ENCODE data around the gene LRRC14B.

LRRC14B gene

GRCh38 chr5:189486-189885 is 1.8 kb upstream of the LRRC14B start:
- H3K9me3 ChIP-seq = no peaks in the 10 kb centered on the region
- peaks cover 12% of the 10 kb centered on the region for H3K36me3 ChIP-seq
- H3K27me3 ChIP-seq = no peaks in the 10 kb centered on the region
- TF ChIP-seq Cebpa-rat (IDR thresholded peaks at IDR 0.05) = no peak
- peak overlapping the region; percentile 94 for H3K9ac ChIP-seq
- H4K20me1 ChIP-seq = peaks cover 12% of the 10 kb centered on the region
- H3K4me2 ChIP-seq = peak overlapping the region; percentile 99
- H3K27ac ChIP-seq = peak overlapping the region; percentile 100
- H3K4me1 ChIP-seq = peaks cover 90% of the 10 kb centered on the region
- peak overlapping the region; percentile 89 for H3K4me3 ChIP-seq

- H4K20me1 ChIP-seq = peaks cover 16% of the 10 kb centered on the region
- peaks cover 90% of the 10 kb centered on the region for H3K4me1 ChIP-seq
- H3K27me3 ChIP-seq = no peaks in the 10 kb centered on the region
- peaks cover 17% of the 10 kb centered on the region for H3K36me3 ChIP-seq
- peak overlapping the region; percentile 94 for H3K9ac ChIP-seq
- H3K4me2 ChIP-seq = peak overlapping the region; percentile 99
- peak overlapping the region; percentile 89 for H3K4me3 ChIP-seq
- H3K9me3 ChIP-seq = no peaks in the 10 kb centered on the region
- TF ChIP-seq Cebpa-rat (IDR thresholded peaks at IDR 0.05) = no peak
- H3K27ac ChIP-seq = peak overlapping the region; percentile 100
These were observed 1.3 kb upstream of the LRRC14B start for GRCh38 chr5:189976-190365.

GRCh38 chr5:190366-191035 is 794 bp upstream of the LRRC14B start:
- no peak for TF ChIP-seq Cebpa-rat (IDR thresholded peaks at IDR 0.05)
- peaks cover 22% of the 10 kb centered on the region for H3K36me3 ChIP-seq
- H3K27me3 ChIP-seq = no peaks in the 10 kb centered on the region
- peaks cover 90% of the 10 kb centered on the region for H3K4me1 ChIP-seq
- H3K4me2 ChIP-seq = peak overlapping the region; percentile 99
- peak overlapping the region; percentile 89 for H3K4me3 ChIP-seq
- peak overlapping the region; percentile 94 for H3K9ac ChIP-seq
- peaks cover 22% of the 10 kb centered on the region for H4K20me1 ChIP-seq
- H3K27ac ChIP-seq = peak overlapping the region; percentile 100
- no peaks in the 10 kb centered on the region for H3K9me3 ChIP-seq

- peak overlapping the region; percentile 99 for H3K4me2 ChIP-seq
- H3K4me3 ChIP-seq = peak overlapping the region; percentile 89
- peak overlapping the region; percentile 94 for H3K9ac ChIP-seq
- H3K27ac ChIP-seq = peak overlapping the region; percentile 100
- TF ChIP-seq Cebpa-rat (IDR thresholded peaks at IDR 0.05) = no peak
- H3K4me1 ChIP-seq = peaks cover 82% of the 10 kb centered on the region
- H4K20me1 ChIP-seq = peaks cover 32% of the 10 kb centered on the region
- no peaks in the 10 kb centered on the region for H3K9me3 ChIP-seq
- H3K36me3 ChIP-seq = peaks cover 31% of the 10 kb centered on the region
- H3K27me3 ChIP-seq = no peaks in the 10 kb centered on the region
These were observed 825 bp downstream of the LRRC14B start for GRCh38 chr5:191949-192690.

GRCh38 chr5:192691-192969 is 1.3 kb downstream of the LRRC14B start:
- H4K20me1 ChIP-seq = peaks cover 34% of the 10 kb centered on the region
- no peak for TF ChIP-seq Cebpa-rat (IDR thresholded peaks at IDR 0.05)
- peaks cover 35% of the 10 kb centered on the region for H3K36me3 ChIP-seq
- H3K27me3 ChIP-seq = no peaks in the 10 kb centered on the region
- peak overlapping the region; percentile 99 for H3K4me2 ChIP-seq
- H3K9me3 ChIP-seq = no peaks in the 10 kb centered on the region
- H3K4me1 ChIP-seq = peaks cover 77% of the 10 kb centered on the region
- H3K27ac ChIP-seq = peak overlapping the region; percentile 100
- peak overlapping the region; percentile 94 for H3K9ac ChIP-seq
- H3K4me3 ChIP-seq = peak overlapping the region; percentile 89

- Histone ChIP-seq H3K9ac (peak overlapping the region; percentile 94), H3K27me3 (no peaks in the 10 kb centered on the region), H3K36me3 (peaks cover 38% of the 10 kb centered on the region), H3K4me2 (peak overlapping the region; percentile 99), H3K9me3 (no peaks in the 10 kb centered on the region), H4K20me1 (peaks cover 38% of the 10 kb centered on the region), H3K27ac (peak overlapping the region; percentile 100), H3K4me3 (peak overlapping the region; percentile 89), H3K4me1 (peaks cover 75% of the 10 kb centered on the region)
- TF ChIP-seq Cebpa-rat (IDR thresholded peaks at IDR 0.05) = no peak
These were observed 1.9 kb downstream of the LRRC14B start for GRCh38 chr5:192970-193831.

GRCh38 chr5:194102-194501 is 2.8 kb downstream of the LRRC14B start:
- peak overlapping the region; percentile 94 for H3K9ac ChIP-seq
- TF ChIP-seq Cebpa-rat (IDR thresholded peaks at IDR 0.05) = no peak
- peak overlapping the region; percentile 89 for H3K4me3 ChIP-seq
- H3K4me1 ChIP-seq = peaks cover 75% of the 10 kb centered on the region
- H3K9me3 ChIP-seq = no peaks in the 10 kb centered on the region
- H3K27ac ChIP-seq = peak overlapping the region; percentile 100
- H3K36me3 ChIP-seq = peaks cover 47% of the 10 kb centered on the region
- no peaks in the 10 kb centered on the region for H3K27me3 ChIP-seq
- peaks cover 47% of the 10 kb centered on the region for H4K20me1 ChIP-seq
- H3K4me2 ChIP-seq = peak overlapping the region; percentile 99

GRCh38 chr5:194603-195209 is 3.4 kb downstream of the LRRC14B start:
- H3K27ac ChIP-seq = peak overlapping the region; percentile 100

GRCh38 chr5:195401-196160 is 4.3 kb downstream of the LRRC14B start:
- Histone ChIP-seq H3K9ac (peak overlapping the region; percentile 94; the same call in 1 of the 2 replicates), H3K36me3 (peaks cover 48% of the 10 kb centered on the region), H4K20me1 (peaks cover 60% of the 10 kb centered on the region), H3K27ac (peak overlapping the region; percentile 100), H3K4me3 (peak overlapping the region; percentile 27; the same call in 1 of the 2 replicates), H3K27me3 (no peaks in the 10 kb centered on the region), H3K9me3 (no peaks in the 10 kb centered on the region), H3K4me2 (peak overlapping the region; percentile 99), H3K4me1 (peaks cover 75% of the 10 kb centered on the region)
- no peak for TF ChIP-seq Cebpa-rat (IDR thresholded peaks at IDR 0.05)

More at GRCh38 chr5:194603-195209, 3.4 kb downstream of the LRRC14B start:
- Histone ChIP-seq H3K36me3 (peaks cover 48% of the 10 kb centered on the region), H4K20me1 (peaks cover 52% of the 10 kb centered on the region), H3K9ac (peak overlapping the region; percentile 94), H3K4me2 (peak overlapping the region; percentile 99), H3K9me3 (no peaks in the 10 kb centered on the region), H3K4me3 (peak overlapping the region; percentile 89; the same call in 1 of the 2 replicates), H3K4me1 (peaks cover 75% of the 10 kb centered on the region), H3K27me3 (no peaks in the 10 kb centered on the region)
- TF ChIP-seq Cebpa-rat (IDR thresholded peaks at IDR 0.05) = no peak
